Adrenal gland (tissue), 5 donors: ENCODE results near the gene ADH1C.

Source experiments
- POLR2A ChIP-seq, 2 donors: fragments of 450-650 bp; IDR thresholded peaks; one replicate each; pipeline ENCODE4 v1.6.1; 2017; ENCODE audit warnings: antibody characterized with exemption in 2 of 2, mild to moderate bottlenecking in 2 of 2, moderate library complexity in 1 of 2
- TF ChIP-seq, protein P1 (sequence below), 6 experiments: fragments of 450-650 bp in 4 of 6; fragments of 200-600 bp in 2 of 6; sonication (generic) in 1 of 6; IDR thresholded peaks; 1 replicate in 5 of 6; 2 replicates in 1 of 6; pipeline versions ENCODE4 v1.5.1 to v1.8.0; 2016 to 2021; ENCODE audit warnings: antibody characterized with exemption in 6 of 6, mild to moderate bottlenecking in 2 of 6, moderate library complexity in 1 of 6
- donor health status: DM: no; HTN: no; CAD: no.

DNA sequence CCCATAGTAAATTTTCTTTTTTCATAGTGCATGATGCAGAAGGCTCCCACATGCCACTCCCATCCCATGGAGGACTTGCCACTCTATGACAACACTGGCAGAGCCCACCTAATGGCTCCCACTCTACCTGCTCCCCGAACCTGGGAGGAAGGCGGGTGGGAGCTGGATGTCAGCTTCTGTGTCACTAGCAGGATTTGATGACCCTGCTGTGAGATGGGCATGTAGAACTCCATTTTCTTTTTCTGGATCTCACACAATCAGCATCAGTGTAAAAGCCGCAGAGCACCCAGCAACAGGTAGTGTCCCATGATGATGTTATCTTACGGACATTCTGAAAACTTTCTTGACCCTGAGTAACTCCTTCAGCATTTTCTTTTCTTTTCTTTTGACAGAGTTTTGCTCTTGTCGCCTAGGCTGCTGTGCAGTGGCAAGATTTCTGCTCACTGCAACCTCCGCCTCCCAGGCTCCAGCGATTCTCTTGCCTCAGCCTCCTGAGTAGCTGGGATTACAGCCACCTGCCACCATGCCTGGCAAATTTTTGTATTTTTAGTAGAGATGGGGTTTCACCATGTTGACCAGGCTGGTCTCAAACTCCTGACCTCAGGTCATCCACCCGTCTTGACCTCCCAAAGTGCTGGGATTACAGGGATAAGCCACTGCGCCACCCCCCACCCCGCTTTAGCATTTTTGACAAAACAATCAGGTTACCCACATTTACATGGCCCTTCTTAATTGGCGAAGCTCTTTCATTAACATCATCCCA, 46.7 kb downstream of the ADH1C start:
- TF ChIP-seq, protein P1, sequence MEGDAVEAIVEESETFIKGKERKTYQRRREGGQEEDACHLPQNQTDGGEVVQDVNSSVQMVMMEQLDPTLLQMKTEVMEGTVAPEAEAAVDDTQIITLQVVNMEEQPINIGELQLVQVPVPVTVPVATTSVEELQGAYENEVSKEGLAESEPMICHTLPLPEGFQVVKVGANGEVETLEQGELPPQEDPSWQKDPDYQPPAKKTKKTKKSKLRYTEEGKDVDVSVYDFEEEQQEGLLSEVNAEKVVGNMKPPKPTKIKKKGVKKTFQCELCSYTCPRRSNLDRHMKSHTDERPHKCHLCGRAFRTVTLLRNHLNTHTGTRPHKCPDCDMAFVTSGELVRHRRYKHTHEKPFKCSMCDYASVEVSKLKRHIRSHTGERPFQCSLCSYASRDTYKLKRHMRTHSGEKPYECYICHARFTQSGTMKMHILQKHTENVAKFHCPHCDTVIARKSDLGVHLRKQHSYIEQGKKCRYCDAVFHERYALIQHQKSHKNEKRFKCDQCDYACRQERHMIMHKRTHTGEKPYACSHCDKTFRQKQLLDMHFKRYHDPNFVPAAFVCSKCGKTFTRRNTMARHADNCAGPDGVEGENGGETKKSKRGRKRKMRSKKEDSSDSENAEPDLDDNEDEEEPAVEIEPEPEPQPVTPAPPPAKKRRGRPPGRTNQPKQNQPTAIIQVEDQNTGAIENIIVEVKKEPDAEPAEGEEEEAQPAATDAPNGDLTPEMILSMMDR (IDR thresholded peaks at IDR 0.05) = no peak
- TF ChIP-seq POLR2A (IDR thresholded peaks at IDR 0.05) = no peak
